D721Med (cell line): ENCODE results near the gene PTPRT.

Experiments
- DNase-seq: peaks from one replicate; pipeline ENCODE4 v3.0.0; 2011; ENCODE audit warnings: low spot score; ENCODE audit not compliant: insufficient read length
- FAIRE-seq: peaks from 2 replicates; lab custom pipeline; 2011; peaks lifted over from hg19 to GRCh38; lab: Jason Lieb, UNC
- CTCF ChIP-seq: IDR thresholded peaks from 2 replicates; pipeline ENCODE4 v1.5.1; 2012; ENCODE audit warnings: mild to moderate bottlenecking, control low read depth; ENCODE audit not compliant: insufficient read depth; ENCODE audit errors: missing control alignments

PTPRT gene

DNA sequence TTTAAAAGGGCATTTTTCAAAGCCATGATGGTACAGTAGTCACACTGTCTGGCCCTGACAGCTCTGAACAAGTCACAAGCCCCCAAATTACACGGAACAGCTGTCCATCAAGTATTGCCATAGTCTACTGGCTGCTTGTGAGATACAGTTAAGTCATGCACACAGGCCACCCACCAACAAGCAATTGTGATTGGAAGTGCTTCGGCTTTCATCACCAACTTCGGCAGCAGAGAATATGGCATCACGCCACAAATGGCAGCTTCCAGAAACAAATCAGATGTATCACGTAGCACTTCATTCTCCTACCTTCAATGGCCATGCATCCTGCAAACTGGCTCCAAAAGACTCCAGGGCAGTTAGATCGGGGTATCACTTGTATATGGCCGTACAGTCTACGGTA, 160.5 kb downstream of the PTPRT start:
- FAIRE-seq (no peak), DNase-seq (no peak)
- TF ChIP-seq CTCF = no peak

- FAIRE-seq (no peak), DNase-seq (no peak)
- no peak for TF ChIP-seq CTCF
Measured at GRCh38 chr20:43028470-43028869, 161.2 kb downstream of the PTPRT start.

GRCh38 chr20:43023836-43024235, 165.9 kb downstream of the PTPRT start:
- no peak for TF ChIP-seq CTCF
- DNase-seq (no peak), FAIRE-seq (no peak)

- TF ChIP-seq CTCF = no peak
- FAIRE-seq = no peak
Measured at GRCh38 chr20:43022568-43022967, 167.1 kb downstream of the PTPRT start.

GRCh38 chr20:43022081-43022480, 167.6 kb downstream of the PTPRT start:
- FAIRE-seq (no peak), DNase-seq (no peak)
- TF ChIP-seq CTCF = no peak

More at GRCh38 chr20:43022568-43022967, 167.1 kb downstream of the PTPRT start:
- DNase-seq = no peak

- no peak for TF ChIP-seq CTCF
- FAIRE-seq (no peak), DNase-seq (no peak)
Measured at GRCh38 chr20:43017241-43018030, 172.3 kb downstream of the PTPRT start.

DNA sequence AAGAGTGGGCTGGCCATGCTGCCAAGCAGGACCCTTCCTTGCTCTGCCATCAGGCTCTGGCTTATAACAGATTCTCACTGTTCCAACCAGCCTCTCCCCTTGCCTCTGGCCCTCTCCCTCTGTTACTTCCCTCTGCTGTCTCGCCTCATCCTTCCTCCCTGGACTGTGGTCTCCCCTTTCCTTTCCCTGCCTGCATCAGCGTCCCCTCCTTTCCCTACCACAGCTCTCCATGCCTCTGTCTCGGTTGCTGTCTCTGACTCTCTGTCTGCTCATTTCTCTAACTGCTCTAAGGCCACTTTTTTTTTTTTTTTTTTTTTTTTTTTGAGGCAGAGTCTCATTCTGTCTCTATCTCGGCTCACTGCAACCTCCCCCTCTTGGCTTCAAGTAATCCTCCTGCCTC, 173.4 kb downstream of the PTPRT start:
- FAIRE-seq (no peak), DNase-seq (no peak)
- no peak for TF ChIP-seq CTCF
